Neural progenitor cell (in vitro differentiated cells): ENCODE results near the gene MICAL2. TPM values are rescaled to one million over a fixed set of nuclear protein-coding genes. Genes with fewer than 3 reads are reported as not detected.

Source experiments
- DNase-seq: peaks from one replicate; pipeline ENCODE4 v3.0.0-alpha.2; 2016; ENCODE audit warnings: low spot score
- H2AFZ ChIP-seq: fragments of 200-600 bp; sonication (generic); replicated peaks from 2 replicates; pipeline ENCODE4 v1.6.1; 2016; ENCODE audit warnings: antibody characterized with exemption
- H3F3A ChIP-seq: fragments of 200-600 bp; sonication (generic); 2 replicates; pipeline ENCODE4 v1.6.1; 2016; ENCODE audit warnings: antibody characterized with exemption, low read depth
- H3K27ac ChIP-seq: fragments of 200-600 bp; sonication (generic); 2 replicates; pipeline ENCODE4 v1.5.1; 2016; ENCODE audit warnings: mild to moderate bottlenecking
- H3K27me3 ChIP-seq: fragments of 200-600 bp; sonication (generic); 2 replicates; pipeline ENCODE4 v1.6.1; 2016; ENCODE audit warnings: mild to moderate bottlenecking, moderate library complexity
- H3K36me3 ChIP-seq: fragments of 200-600 bp; sonication (generic); 2 replicates; pipeline ENCODE4 v1.5.1; 2016
- H3K4me1 ChIP-seq: fragments of 200-600 bp; sonication (generic); 2 replicates; pipeline ENCODE4 v1.6.1; 2016; ENCODE audit warnings: mixed run types
- H3K4me2 ChIP-seq: fragments of 200-600 bp; sonication (generic); 2 replicates; pipeline ENCODE4 v1.6.1; 2016
- H3K4me3 ChIP-seq: fragments of 200-600 bp; sonication (generic); 2 replicates; pipeline ENCODE4 v1.5.1; 2016
- H3K79me2 ChIP-seq: fragments of 200-600 bp; sonication (generic); 2 replicates; pipeline ENCODE4 v1.6.1; 2016; ENCODE audit warnings: low read depth
- H3K9ac ChIP-seq: fragments of 200-600 bp; sonication (generic); 2 replicates; pipeline ENCODE4 v1.6.1; 2016
- H3K9me3 ChIP-seq: fragments of 200-600 bp; sonication (generic); 2 replicates; pipeline ENCODE4 v1.5.1; 2016; ENCODE audit warnings: low read depth
- H4K20me1 ChIP-seq: fragments of 200-600 bp; sonication (generic); 2 replicates; pipeline ENCODE4 v1.6.1; 2016; ENCODE audit warnings: low read depth
- H3K27ac Mint-ChIP-seq: 3 replicates; pipeline ENCODE4 v1.8.0; 2021; ENCODE audit warnings: mixed read lengths
- H3K27me3 Mint-ChIP-seq: 2 replicates; pipeline ENCODE4 v1.8.0; 2022; ENCODE audit warnings: low read depth, mild to moderate bottlenecking, inconsistent platforms, moderate library complexity, mixed read lengths; ENCODE audit not compliant: insufficient read depth
- H3K36me3 Mint-ChIP-seq: 3 replicates; pipeline ENCODE4 v1.8.0; 2021; ENCODE audit warnings: mixed read lengths
- H3K4me1 Mint-ChIP-seq: 3 replicates; pipeline ENCODE4 v1.8.0; 2021; ENCODE audit warnings: mixed read lengths
- H3K4me3 Mint-ChIP-seq: 3 replicates; pipeline ENCODE4 v1.8.0; 2021; ENCODE audit warnings: mild to moderate bottlenecking, moderate library complexity, mixed read lengths
- H3K9me3 Mint-ChIP-seq: 3 replicates; pipeline ENCODE4 v1.8.0; 2020; ENCODE audit warnings: mixed read lengths
- CTCF ChIP-seq: fragments of 200-600 bp; sonication (generic); IDR thresholded peaks from 2 replicates; pipeline ENCODE4 v1.5.1; 2017; ENCODE audit warnings: antibody characterized with exemption, mild to moderate bottlenecking
- EZH2 ChIP-seq: fragments of 200-600 bp; sonication (generic); IDR thresholded peaks from 2 replicates; pipeline ENCODE4 v1.6.1; 2017; ENCODE audit warnings: antibody characterized with exemption, mild to moderate bottlenecking, moderate library complexity
- EZH2phosphoT487 ChIP-seq: fragments of 200-600 bp; sonication (generic); IDR thresholded peaks from 2 replicates; pipeline ENCODE4 v1.6.1; 2017; ENCODE audit warnings: antibody characterized with exemption
- total RNA-seq: library from RNA; depleted of rRNA; stranded (reverse); fragments of >200 nt; gene quantifications from 2 replicates; pipeline ENCODE4 v1.2.3, GENCODE V29; 2015; ENCODE audit warnings: low replicate concordance

The MICAL2 gene
- total RNA-seq, 1 donor from 2014 or later, result 0.60 TPM

GRCh38 chr11:12242966-12243365 lies 132.6 kb downstream of the MICAL2 start:
- Mint-ChIP-seq H3K4me1 (peaks cover 2% of the 10 kb centered on the region), H3K27me3 (peaks cover 8% of the 10 kb centered on the region), H3K27ac (no peak overlapping the region), H3K4me3 (no peak overlapping the region), H3K36me3 (no peaks in the 10 kb centered on the region), H3K9me3 (no peaks in the 10 kb centered on the region)
- no peaks in the 10 kb centered on the region for H3K9me3 ChIP-seq
- no peak overlapping the region for H3K27ac ChIP-seq
- H3F3A ChIP-seq, result no peaks in the 10 kb centered on the region
- no peak overlapping the region for H3K9ac ChIP-seq
- H3K4me2 ChIP-seq, result no peak overlapping the region
- H3K4me3 ChIP-seq, result no peak overlapping the region
- no peaks in the 10 kb centered on the region for H3K79me2 ChIP-seq
- H2AFZ ChIP-seq, result no peak overlapping the region
- no peak for TF ChIP-seq EZH2
- TF ChIP-seq EZH2phosphoT487, result no peak
- no peak for TF ChIP-seq CTCF
- peaks cover 22% of the 10 kb centered on the region for H3K4me1 ChIP-seq
- no peaks in the 10 kb centered on the region for H4K20me1 ChIP-seq
- no peak for DNase-seq
- no peaks in the 10 kb centered on the region for H3K27me3 ChIP-seq
- no peaks in the 10 kb centered on the region for H3K36me3 ChIP-seq

DNA sequence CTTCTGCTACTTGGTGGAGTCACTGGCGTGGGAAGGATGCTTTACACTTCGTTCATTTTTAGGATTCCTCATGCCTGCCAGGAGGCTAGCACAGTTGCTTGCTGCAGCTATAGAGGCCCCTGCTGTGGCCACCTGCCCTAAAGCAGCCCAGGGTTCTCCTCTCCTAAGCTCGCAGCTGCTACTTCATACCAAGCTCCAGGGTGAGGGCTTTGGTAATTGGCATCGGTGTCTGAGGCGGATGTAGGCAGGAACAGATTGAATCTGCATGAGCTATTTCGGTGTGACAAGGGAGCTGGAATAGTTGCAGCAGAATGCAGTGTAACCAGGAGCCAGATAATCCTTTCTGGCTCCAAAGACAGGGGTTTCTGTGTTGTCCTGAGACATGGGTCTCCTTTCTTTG lies 133.1 kb downstream of the MICAL2 start:
- no peak overlapping the region for H3K27ac Mint-ChIP-seq
- no peaks in the 10 kb centered on the region for H4K20me1 ChIP-seq

GRCh38 chr11:12243911-12244550 lies 133.6 kb downstream of the MICAL2 start:
- Histone ChIP-seq H3K36me3 (no peaks in the 10 kb centered on the region), H3K27ac (no peak overlapping the region), H3F3A (no peaks in the 10 kb centered on the region), H3K79me2 (no peaks in the 10 kb centered on the region), H3K9ac (no peak overlapping the region), H3K27me3 (no peaks in the 10 kb centered on the region), H2AFZ (no peak overlapping the region), H3K4me3 (no peak overlapping the region), H3K4me2 (no peak overlapping the region), H3K4me1 (peaks cover 27% of the 10 kb centered on the region), H3K9me3 (no peaks in the 10 kb centered on the region), H4K20me1 (no peaks in the 10 kb centered on the region)
- Mint-ChIP-seq H3K4me3 (no peak overlapping the region), H3K9me3 (no peaks in the 10 kb centered on the region), H3K4me1 (peaks cover 10% of the 10 kb centered on the region), H3K27me3 (peaks cover 8% of the 10 kb centered on the region), H3K27ac (no peak overlapping the region), H3K36me3 (no peaks in the 10 kb centered on the region)
- no peak for TF ChIP-seq CTCF
- no peak for DNase-seq

More for the DNA sequence above, 133.1 kb downstream of the MICAL2 start:
- peaks cover 26% of the 10 kb centered on the region for H3K4me1 ChIP-seq
- H3K36me3 ChIP-seq, result no peaks in the 10 kb centered on the region
- no peak overlapping the region for H3K4me2 ChIP-seq
- no peak for DNase-seq
- H3K79me2 ChIP-seq, result no peaks in the 10 kb centered on the region
- H3K9ac ChIP-seq, result no peak overlapping the region
- no peaks in the 10 kb centered on the region for H3K36me3 Mint-ChIP-seq
- peaks cover 7% of the 10 kb centered on the region for H3K4me1 Mint-ChIP-seq
- no peaks in the 10 kb centered on the region for H3K9me3 ChIP-seq
- H3K9me3 Mint-ChIP-seq, result no peaks in the 10 kb centered on the region
- no peak overlapping the region for H3K4me3 ChIP-seq
- peaks cover 8% of the 10 kb centered on the region for H3K27me3 Mint-ChIP-seq
- no peak overlapping the region for H3K4me3 Mint-ChIP-seq
- H2AFZ ChIP-seq, result no peak overlapping the region
- TF ChIP-seq CTCF, result no peak
- TF ChIP-seq EZH2phosphoT487, result no peak
- TF ChIP-seq EZH2, result no peak
- no peaks in the 10 kb centered on the region for H3F3A ChIP-seq
- no peaks in the 10 kb centered on the region for H3K27me3 ChIP-seq
- H3K27ac ChIP-seq, result no peak overlapping the region
